Sigmoid colon (tissue), 4 donors: Measurements from ENCODE around the gene CRIP3.

Experiments
- CTCF ChIP-seq, 4 experiments: fragments of 450-650 bp in 3 of 4; fragments of 200-600 bp in 1 of 4; IDR thresholded peaks; one replicate each; pipeline ENCODE4 v1.5.1; 2016 to 2019; ENCODE audit warnings: antibody characterized with exemption in 4 of 4, mild to moderate bottlenecking in 3 of 4, moderate library complexity in 2 of 4
- POLR2AphosphoS5 ChIP-seq, 4 donors: sonication (generic); formaldehyde crosslinking; IDR thresholded peaks; one replicate each; pipeline ENCODE4 v1.6.1; 2017; ENCODE audit warnings: antibody characterized with exemption in 4 of 4

- no peak for TF ChIP-seq POLR2AphosphoS5 (IDR thresholded peaks at IDR 0.05)
- TF ChIP-seq CTCF (IDR thresholded peaks at IDR 0.05) = no peak
These were observed 23.3 kb upstream of the CRIP3 start for GRCh38 chr6:43331891-43332290.
